ENCODE data around the gene LOC101059915.

DNA sequence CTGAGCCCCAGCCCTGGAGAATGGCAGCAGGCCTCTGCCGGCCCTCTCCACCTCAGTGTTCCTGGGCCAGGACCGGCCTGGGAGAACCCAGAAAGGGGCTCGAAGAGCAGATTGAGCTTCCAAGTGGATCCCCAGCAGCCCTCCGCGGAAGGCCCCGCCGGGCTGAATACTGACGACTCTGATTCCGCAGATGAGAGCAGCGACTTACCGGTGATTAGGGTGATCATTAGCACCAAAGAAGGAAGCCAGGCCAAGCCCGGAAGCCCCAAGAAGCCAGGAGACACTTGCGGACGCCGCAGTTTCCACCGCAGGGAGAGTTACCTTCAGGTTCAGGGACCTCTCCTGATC lies 876 bp downstream of the LOC101059915 start:
- TF ChIP-seq ZNF274 (IDR thresholded peaks at IDR 0.05; ENCODE audit: low read depth, low read length) (no peak), SUZ12 (IDR thresholded peaks at IDR 0.05; ENCODE audit: extremely low read depth, insufficient read depth, insufficient read length) (no peak)

All from NT2/D1 (cell line).